DMS79 (cell line): Measurements from ENCODE around the gene CCDC148.

Experiments used
- DNase-seq: peaks from one replicate; lab custom pipeline; 2025; lab: John Stamatoyannopoulos, UW

CCDC148 gene

DNA sequence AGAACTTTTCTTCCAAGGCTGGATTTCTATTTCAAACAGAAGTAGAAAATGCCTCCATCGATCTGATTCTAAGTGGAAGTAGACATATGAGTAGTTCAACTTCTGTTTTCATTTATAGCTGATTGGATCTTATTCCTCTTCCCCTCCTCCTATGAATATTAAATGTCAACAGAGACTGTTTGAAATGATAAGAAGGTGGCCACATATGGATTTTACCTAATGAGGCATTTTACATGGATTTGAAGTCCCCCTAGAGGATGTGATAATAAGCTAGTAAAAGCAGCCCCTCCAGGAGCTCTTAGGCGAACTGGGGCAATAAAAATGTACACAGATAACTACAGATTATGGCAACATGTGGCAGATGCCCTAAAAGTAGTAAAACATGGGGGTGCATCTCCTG lies 283.8 kb downstream of the CCDC148 start:
- DNase-seq, result no peak

DNA sequence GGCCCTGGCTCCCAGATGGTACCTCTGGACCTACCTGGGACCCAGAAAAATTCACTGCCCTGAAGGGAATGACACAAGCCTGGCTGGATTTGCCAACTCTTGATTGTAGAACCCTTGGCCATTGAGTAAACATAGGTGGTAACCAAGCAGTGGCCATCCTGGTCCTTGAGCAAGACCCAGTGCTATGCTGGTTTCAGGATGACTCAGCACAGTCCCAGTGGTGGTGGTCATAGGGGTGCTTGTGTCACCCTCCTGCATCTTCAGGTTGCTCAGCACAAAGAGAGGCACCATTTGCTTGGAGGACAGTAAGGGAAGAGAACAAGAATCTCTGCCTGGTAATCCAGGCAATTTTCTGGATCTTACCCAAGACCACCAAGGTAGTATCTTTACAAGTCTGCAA lies 302.0 kb downstream of the CCDC148 start:
- DNase-seq, result no peak

DNA sequence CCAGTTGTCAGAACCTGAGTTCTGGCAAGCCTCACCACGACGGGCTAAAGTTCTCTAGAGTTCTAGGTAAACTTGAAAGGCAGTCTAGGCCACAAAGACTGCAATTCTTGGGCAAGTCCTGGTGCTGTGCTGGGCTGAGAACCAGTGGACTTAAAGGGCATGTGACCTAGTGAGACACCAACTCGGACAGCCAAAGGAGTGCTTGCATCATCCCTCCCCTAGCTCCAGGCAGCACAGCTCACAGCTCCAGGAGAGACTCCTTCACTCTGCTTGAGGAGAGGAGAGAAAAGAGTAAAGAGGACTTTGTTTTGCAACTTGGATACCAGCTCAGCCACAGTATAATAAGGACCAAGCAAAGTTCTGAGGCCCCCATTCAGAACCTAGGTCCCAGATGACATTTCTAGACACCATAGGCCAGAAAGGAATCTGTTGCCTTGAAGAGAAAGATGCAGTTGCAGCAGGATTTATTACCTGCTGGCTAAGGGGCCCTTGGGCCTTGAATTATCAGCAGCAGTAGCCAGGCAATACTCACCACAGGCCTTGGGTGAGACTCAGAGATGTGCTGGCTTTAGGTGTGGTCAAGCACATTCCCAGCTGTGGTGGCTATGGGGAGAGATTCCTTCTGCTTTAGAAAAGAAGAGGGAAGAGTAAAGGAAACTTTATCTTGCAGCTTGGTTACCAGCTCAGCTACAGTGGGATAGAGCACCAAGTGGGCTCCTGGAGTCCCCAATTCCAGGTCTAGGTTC lies 303.1 kb downstream of the CCDC148 start:
- DNase-seq, result no peak

DNA sequence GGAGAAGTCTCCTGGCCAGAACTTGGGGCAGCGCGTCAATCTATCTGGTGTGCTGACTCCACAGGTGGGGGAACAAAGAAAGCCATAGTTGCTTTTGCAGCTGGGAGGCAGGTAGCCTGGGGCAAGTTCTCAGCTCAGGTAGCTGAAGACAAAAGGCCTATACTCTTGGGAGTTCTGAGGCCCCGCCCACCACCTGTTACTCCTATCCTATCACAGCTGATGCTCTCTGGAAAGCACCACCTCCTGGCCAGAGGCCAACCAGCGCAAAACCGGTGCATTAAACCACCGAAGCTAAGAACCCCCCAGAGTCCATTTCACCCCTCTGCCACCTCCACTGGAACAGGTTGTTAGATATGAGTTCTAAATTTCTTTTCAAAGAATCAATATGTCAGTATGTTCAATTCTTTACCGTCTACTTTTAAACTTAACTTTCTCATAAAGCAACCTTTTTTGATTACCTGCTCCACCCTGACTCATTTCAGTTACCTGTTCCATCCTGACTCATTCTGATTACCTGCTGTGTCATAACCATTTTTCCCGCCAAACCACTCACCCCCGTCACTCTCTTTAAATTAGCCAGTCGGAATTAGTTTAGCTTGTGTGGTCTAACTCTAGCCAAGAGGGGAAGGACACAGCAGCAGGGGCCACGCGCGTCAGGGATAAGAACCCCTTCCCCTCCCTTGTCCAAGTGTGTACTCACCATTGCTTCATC lies 311.5 kb downstream of the CCDC148 start:
- DNase-seq, result no peak

DNA sequence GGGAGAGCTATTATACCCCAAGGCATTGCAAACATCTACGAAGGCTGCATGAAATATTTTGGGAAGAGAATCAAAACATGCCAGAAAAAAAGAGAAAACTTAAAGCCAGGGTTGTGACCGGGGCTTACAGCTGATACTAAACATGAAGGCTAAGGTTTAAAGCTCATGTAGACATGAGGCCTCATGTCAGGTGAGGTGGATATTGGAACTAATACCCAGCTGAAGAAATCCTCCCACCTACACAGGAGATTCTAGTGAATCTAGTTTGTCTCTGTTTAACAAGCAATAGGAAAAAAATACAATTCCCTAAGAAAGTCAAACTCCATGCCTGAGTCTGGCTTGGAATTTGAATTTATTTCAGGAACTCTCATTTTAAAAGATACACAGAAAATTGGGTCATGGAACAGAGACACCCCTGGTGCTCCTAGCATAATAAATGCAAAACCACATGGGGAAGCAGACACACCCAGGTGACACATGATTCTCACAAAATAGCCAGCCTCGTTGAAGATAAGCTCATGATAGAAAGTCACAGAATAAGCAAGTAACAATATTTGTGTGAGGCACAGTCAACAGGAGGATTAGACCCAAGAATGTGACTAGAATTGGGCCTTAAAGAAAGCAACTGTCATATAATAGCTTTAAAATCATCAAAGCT lies 312.7 kb downstream of the CCDC148 start:
- no peak for DNase-seq

DNA sequence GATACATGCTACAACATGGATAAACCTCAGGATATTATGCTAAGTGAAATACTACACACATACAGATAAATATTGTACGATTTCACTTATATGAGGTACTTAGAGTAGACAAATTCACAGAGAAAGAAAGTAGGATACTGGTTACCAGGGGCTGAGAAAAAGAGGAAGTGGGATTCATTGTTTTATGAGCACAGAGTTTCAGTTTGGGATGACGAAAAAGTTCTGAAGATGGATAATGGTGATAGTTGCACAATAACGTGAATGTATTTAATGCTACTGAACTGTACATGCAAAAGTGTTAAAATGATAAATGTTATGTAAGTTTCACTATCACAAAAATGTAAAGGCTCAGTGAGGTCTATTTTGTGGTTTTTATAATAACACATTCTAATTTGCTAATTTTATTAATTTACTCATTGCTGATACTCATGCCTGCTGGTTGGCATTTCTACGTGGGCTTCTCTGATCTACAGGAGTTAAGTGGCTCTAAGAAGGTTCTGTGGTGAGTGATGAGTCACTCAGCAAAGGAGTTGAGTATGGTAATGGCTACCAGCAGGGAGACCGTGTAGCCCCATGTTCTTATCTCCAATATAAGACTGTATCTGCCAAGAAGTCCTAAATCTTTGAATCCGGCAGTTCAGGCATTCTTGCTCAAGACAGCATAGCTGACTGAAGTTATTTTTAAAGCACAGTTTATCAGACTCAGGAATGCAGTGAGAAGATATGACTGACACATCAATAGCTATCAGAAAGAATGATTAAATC lies 313.8 kb downstream of the CCDC148 start:
- DNase-seq, result no peak

DNA sequence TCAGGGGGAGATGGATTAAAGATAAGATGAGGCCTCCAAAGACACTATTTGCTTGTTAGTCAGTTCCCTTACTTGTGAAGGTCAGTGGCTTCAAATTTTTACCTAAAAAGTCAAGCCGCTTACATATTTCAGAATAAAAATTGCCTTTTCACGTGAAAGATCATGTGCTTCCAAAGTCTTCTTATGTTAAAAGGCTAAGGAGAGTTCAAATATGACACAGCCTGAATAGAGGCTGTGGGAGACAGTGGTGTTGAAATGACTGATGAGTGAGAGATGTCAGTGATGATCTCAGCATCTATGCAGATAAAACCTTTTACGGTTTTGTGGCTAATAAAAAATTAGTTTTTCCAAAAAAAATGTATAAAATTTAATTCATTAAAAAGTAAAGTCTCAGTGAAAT lies 314.4 kb downstream of the CCDC148 start:
- DNase-seq, result no peak

DNA sequence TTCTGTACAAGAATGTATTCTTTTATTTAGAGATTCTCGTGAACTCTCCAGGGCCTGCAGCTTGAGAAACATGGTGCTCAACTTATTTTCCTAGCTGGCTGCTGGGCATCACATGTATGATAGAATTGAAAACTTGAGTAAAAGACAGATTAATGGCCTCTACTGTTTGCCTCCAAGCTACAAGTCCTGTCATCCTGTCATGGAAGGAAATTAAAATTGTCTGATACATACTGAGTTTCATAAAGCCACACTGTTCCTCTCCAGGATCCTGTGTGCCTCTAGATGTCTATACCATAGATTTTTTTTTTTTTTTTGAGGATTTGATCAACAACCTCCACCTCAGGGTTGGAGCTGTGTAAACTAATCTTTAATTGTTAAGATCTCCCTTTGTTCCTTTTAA lies 316.4 kb downstream of the CCDC148 start:
- no peak for DNase-seq

DNA sequence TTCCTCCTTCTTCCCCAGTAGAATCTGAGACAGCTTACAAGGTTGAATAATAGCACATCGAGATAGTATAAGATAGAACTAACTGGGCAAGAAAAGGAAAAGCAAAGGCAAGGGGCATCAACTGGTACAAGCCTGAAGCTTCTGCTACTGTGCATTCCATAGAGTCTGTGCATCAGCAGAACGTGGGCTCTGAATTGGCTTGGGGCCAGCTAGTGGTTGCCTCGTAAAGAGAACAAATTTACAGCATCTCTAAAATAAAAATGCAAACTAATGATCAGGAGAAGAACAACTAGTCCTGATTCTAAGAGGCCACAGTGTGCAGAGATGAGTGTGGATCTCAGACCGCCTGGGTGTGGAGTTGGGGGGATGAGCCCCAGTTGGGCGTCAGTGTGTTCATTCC lies 318.3 kb downstream of the CCDC148 start:
- DNase-seq, result no peak

DNA sequence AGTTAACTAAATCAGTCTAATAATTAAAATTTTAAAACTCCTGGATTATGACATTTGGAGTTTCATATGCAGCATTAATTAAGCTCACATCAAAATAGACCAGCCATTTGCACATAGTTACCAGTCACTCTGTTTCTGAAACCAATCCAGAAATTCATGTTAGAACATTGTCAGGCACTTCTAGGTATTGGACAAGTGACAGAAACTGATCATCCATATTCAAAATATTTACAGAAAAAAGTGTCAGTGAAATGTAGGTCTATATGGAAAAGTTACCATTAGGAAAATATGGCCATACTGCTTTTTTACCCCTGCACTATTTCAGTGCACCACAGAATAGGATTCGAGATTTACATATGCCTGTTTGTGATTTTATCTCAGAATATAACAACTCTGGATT lies 321.5 kb downstream of the CCDC148 start:
- DNase-seq, result no peak

DNA sequence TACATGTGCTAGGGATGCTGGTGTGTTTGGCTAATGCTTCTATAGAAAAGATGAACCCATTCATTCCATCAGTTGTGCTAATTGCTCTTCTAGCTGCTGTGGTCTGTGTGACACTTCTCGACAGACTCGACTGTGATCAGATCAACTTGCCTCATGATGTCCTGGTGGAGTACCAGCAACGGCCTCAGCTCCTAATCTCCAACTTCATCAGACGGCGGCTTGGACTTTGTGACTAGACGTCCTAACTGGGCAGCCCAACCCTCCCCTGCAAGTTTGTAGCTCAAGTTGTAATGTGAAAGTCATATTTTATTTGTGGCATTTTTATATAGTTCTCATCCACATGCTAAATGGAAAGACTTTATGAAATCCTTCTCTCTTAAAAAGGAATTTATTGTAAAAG lies 321.9 kb downstream of the CCDC148 start:
- no peak for DNase-seq

DNA sequence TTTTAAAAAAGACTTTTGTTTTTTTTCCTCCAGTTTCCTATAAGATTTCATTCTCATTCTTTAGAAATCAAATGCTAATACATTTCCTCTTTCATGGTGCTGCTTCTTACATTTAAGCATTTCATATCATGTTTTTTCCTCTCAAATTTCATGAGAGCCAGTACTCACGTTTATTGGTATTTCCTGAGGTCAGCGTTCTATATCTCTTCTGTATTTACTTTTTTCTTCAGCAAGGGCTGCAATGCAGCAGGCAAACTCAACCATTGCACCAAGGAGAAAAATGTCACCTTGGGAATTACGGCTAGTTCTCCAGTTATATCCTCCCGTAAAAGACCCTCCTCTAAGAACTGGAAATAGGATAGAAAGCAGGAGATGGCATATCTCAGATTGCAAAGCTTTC lies 322.5 kb downstream of the CCDC148 start:
- no peak for DNase-seq

DNA sequence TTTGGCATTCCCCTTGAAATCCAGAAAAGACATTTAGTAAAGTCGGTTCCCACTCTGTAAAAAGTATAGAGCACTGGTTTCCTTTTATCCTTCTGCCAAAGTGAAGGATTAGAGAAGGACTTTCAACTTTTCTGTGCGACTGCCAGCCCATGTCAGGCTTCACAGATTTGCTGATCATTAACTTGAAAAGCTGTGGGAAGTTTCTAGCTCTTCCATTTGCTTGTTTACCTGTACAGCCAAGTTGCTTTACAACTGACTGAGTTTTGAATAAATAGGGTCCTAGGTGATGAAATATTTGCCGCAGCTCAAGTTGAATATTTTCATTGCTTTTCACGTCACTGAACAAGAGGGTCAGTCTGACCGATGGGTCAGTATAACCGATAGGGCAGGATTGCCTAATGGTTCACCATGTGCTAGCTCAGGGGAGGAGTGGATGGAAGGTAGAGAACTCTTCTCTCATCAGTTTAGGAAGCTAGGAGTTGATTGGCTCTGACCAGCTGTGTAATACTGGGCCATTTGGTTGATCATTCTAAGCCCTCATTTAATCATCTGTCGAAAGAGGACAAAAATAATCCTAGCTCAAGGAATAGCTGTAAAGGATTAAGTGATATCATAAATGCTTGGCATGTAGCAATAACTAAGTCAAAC lies 324.5 kb downstream of the CCDC148 start:
- no peak for DNase-seq

DNA sequence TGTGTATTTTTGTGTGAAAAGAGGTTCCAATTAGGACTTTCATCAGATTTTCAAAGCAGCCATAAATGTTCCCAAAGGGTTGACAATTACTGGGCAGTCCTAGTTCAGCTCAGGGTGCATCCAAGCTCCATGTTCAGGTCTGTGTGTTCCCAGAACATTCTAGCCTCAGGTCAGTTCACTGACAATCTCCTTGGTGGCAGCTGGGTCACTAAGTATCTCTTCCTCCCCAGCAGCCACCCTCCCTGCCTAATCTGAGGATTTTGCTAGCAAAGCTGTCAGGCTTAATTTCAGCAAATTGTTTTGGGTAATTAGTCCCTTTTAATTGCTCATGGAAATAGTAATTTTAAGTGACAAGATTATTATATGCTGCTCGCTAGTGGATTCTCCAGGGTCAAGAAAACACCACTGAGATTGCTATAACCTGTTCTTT lies 325.1 kb downstream of the CCDC148 start:
- no peak for DNase-seq

DNA sequence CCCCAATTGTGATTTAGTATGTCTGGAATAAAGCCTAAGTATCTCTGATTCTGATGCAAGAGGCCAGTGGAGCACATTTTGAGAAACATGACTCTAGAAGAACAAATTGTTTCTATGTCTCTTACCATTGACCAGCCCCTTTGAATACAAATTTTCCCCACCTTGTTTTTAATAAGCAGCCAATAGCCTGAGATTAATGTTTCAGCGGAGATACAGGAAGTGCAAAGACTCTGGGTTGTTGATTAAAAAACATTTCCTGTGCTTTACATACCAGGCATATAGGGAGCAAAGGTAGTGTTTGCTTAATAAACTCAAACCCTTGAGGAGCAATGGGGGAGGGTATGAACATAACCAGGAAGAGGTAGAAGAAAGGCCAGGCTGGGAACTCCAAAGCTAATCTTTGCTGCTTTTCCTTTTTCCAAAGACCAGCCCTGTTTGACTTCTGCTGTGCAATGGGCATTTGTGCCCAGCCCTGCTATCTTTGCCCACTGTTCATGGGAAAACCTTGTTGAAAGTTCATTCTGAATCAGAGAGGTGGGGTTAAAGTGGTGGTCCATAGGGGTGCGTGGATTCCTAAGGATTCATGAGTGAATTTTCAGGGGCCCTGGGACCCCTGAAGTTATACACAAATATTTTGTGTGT lies 325.6 kb downstream of the CCDC148 start:
- DNase-seq, result no peak

DNA sequence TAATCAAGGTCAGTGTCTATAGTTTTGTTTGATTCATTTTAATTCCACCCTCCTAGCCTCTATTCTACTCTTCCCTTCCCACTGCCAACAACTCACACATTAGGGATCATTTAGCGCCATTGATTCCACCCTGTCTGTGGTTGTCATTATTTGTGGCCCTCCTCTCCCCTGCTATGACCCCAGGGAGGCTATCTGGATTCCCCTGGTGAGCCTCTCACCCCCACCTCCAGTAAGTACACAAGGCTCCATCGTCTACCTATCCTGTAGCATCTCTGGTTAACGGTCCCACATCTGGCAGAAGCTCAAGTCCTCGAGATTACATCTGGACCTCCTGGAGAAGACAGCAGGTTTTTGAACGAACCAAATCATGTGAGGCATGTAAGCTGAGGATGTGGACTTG lies 327.5 kb downstream of the CCDC148 start:
- no peak for DNase-seq

DNA sequence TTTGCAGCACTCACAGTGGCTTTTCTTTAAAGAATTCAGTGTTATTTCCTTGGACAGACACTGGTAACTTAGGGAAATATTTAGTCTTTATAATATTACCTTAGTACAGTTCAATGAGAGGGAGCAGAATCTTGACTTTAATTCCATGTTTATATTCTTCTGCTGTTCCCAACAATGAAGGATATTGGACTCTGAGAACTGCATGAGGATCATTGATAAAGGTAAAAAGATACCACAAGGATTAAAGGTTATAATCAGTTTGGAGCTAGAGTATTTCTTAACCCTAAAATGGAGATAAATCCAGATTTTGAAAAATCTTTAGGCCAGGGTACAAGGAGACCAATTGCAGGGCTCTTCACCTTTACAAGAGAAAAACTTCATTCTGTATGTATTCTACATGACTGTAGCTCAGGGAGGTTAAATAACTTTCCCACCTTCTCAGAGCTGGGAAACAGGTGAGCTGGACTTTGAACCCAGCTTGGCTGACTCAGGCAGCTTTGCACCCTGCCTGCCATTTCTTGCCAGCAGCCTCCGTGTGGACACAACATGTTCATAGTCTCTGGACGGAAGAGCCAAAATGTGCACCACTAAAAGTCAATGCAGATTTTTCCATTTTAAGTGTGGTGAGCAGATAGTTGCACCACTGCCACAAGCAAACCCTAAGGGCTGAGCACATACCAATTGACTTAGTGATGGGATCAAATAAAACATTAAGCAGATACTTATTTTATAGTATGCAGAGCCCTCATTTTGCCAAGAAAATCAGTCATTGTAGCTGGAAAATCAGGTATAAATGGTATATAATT lies 328.2 kb downstream of the CCDC148 start:
- no peak for DNase-seq

DNA sequence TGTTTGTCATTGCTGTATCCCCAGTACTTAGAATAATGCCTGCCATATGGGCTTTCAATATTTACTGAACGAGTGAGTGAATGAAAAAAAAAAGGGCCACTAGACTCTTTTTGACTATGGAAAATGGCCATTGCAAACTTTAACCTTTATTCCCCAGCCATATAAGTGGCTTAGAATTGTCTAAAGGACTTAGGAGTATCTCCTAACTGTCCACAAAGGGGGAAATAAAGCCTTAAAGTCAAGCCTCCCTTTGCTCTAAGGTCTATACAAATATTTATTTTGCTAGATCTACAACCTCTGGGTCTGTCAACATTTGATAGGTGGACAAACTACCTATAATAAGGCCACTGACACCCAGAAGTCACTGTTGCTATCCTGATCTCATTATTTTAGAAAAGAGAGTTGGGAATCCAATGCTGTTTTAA lies 329.2 kb downstream of the CCDC148 start:
- DNase-seq, result no peak

DNA sequence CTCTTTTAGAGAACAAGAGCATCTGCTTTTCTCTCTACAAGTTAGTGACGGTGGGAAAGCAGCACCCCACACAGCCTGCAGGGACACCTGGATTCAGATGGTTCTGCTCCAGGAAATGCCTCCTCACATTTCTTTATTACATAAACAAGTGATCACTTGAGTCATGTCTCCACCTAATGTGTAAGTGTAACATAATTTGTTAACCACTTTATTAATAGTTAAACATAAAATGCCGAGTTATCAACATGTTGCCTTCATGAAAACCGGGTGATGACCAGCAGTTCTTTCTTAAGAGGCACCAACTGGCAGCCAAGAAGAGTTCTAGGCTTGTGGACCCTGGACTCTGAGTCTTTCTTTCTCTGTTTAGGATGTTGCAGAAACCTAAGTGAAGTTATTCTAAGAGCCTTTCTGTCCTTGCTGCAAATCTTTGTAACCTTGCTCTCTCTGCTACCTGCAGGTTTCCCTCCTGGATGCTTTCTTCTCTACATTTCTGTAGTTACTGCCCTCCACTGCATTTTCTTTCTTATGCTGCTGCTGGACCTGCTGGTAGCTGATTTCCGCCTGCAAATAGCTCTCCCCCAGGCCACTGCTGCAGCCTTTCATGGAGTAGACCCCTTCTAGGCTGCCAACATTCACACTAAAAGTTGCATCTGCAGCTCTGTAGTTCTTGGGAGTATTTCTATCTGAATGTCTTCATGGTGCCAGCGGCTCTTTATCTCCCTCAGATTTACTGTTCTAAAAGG lies 330.6 kb downstream of the CCDC148 start:
- no peak for DNase-seq

DNA sequence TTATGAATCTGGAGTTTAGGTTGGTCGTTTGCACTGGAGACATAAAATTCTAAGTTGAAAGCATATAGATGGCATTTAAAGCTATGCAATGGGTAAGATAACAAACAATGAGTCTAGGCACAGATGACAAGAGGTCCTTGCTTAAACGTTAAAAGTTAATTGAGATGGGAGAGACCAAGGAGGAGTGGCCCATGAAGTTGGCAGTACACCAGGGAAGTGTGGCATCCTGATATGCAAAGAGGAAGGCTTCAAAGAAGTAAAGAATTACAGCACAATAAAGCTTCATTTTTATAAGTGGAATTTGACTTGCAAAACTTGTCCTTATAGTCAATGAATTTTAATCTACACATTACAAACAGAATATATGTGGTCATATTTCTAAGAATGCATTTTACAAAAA lies 331.7 kb downstream of the CCDC148 start:
- no peak for DNase-seq
